GM12878 (cell line): Measurements from ENCODE around the gene PPIF. TPM values are rescaled to one million over a fixed set of nuclear protein-coding genes. Genes with fewer than 3 reads are reported as not detected.

ENCODE experiments used
- ATAC-seq: fragments of 200-7000 bp; cut with Tn5 transposase; 3 replicates; pipeline ENCODE4 v1.9.1; 2020; ENCODE audit warnings: mild to moderate bottlenecking, moderate library complexity
- BruUV-seq: library from RNA; stranded (reverse); fragments of 400-500 nt; replicated peaks from 2 replicates; lab custom pipeline; 2021; lab: Mats Ljungman, UMichigan
- CTCF ChIA-PET: fragments of 300-600 bp; sonication (Branson Sonifier 250); formaldehyde crosslinking; extraction: SDS; loops from one replicate; lab custom pipeline; 2021; ENCODE audit warnings: inconsistent platforms; lab: Yijun Ruan, JAX
- POLR2A ChIA-PET: fragments of 350-600 bp; formaldehyde crosslinking; extraction: SDS; loops from one replicate; lab custom pipeline; 2021; ENCODE audit warnings: inconsistent platforms; lab: Charles Lee
- RAD21 ChIA-PET: fragments of 300-600 bp; sonication (Branson Sonifier 250); formaldehyde crosslinking; loops from one replicate; lab custom pipeline; 2023; ENCODE audit warnings: antibody characterized with exemption; ENCODE audit not compliant: unreplicated experiment; lab: Charles Lee
- SMC1A ChIA-PET: fragments of 300-600 bp; sonication (Branson Sonifier 250); formaldehyde crosslinking; loops from one replicate; lab custom pipeline; 2023; ENCODE audit not compliant: unreplicated experiment, uncharacterized antibody; lab: Charles Lee
- DNase-seq: peaks from one replicate; pipeline ENCODE4 v3.0.0-alpha.2; 2011; ENCODE audit warnings: low read depth, low spot score
- FAIRE-seq: peaks from 3 replicates; lab custom pipeline; 2011; peaks lifted over from hg19 to GRCh38; lab: Jason Lieb, UNC
- H2AFZ ChIP-seq: 2 replicates; pipeline ENCODE4 v1.6.0; 2011; ENCODE audit warnings: low read depth, low read length, control low read depth; ENCODE audit not compliant: control insufficient read depth
- H3K27ac ChIP-seq: 2 replicates; pipeline ENCODE4 v1.5.1; 2011; ENCODE audit warnings: control low read depth; ENCODE audit not compliant: control insufficient read depth, insufficient read depth
- H3K27me3 ChIP-seq, 2 experiments: replicated peaks in 1 of 2; 2 replicates each; pipeline versions ENCODE4 v1.6.0 to v1.6.1; 2011; ENCODE audit warnings: low read length in 1 of 2; ENCODE audit not compliant: control insufficient read depth in 2 of 2, insufficient read depth in 2 of 2
- H3K36me3 ChIP-seq, 2 experiments: 2 replicates each; pipeline ENCODE4 v1.5.1; 2011; ENCODE audit warnings: low read length in 1 of 2; ENCODE audit not compliant: control insufficient read depth in 2 of 2, insufficient read depth in 2 of 2
- H3K4me1 ChIP-seq: 2 replicates; pipeline ENCODE4 v1.6.1; 2011; ENCODE audit warnings: mild to moderate bottlenecking, low read length, moderate library complexity, mixed read lengths; ENCODE audit not compliant: control insufficient read depth, insufficient read depth
- H3K4me2 ChIP-seq: 2 replicates; pipeline ENCODE4 v1.6.0; 2011; ENCODE audit warnings: control low read depth; ENCODE audit not compliant: control insufficient read depth, insufficient read depth
- H3K4me3 ChIP-seq: fragments of 200-600 bp; sonication (generic); 2 replicates; pipeline ENCODE4 v1.5.1; 2016
- H3K79me2 ChIP-seq: 2 replicates; pipeline ENCODE4 v1.6.0; 2011; ENCODE audit warnings: low read length; ENCODE audit not compliant: control insufficient read depth, insufficient read depth
- H3K9ac ChIP-seq: 2 replicates; pipeline ENCODE4 v1.8.0; 2011; ENCODE audit warnings: low read length, control low read depth, mixed read lengths; ENCODE audit not compliant: control insufficient read depth, insufficient read depth
- H3K9me3 ChIP-seq: replicated peaks from 3 replicates; pipeline ENCODE4 v1.5.1; 2011; ENCODE audit warnings: mild to moderate bottlenecking, low read length; ENCODE audit not compliant: control insufficient read depth, insufficient read depth
- H4K20me1 ChIP-seq: 2 replicates; pipeline ENCODE4 v1.6.0; 2011; ENCODE audit not compliant: control insufficient read depth, insufficient read depth
- BCL3 ChIP-seq: IDR thresholded peaks from 2 replicates; pipeline ENCODE4 v1.6.1; 2011; ENCODE audit warnings: borderline replicate concordance, low read depth, mild to moderate bottlenecking, moderate library complexity, low read length; ENCODE audit not compliant: insufficient read depth, poor library complexity, severe bottlenecking
- E4F1 ChIP-seq: fragments of 450-650 bp; IDR thresholded peaks from 2 replicates; pipeline ENCODE4 v1.6.1; 2018; ENCODE audit warnings: borderline replicate concordance, mild to moderate bottlenecking; ENCODE audit not compliant: partially characterized antibody
- FOS ChIP-seq: IDR thresholded peaks from 3 replicates; pipeline ENCODE4 v1.6.1; 2011; ENCODE audit warnings: borderline replicate concordance; ENCODE audit not compliant: insufficient read length; ENCODE audit errors: extremely low read depth
- MEF2B ChIP-seq: fragments of 450-650 bp; IDR thresholded peaks from 2 replicates; pipeline ENCODE4 v1.6.1; 2018; ENCODE audit warnings: mild to moderate bottlenecking, moderate library complexity; ENCODE audit not compliant: partially characterized antibody, poor library complexity, severe bottlenecking
- NR2C2 ChIP-seq: IDR thresholded peaks from 2 replicates; pipeline ENCODE4 v1.6.1; 2011; ENCODE audit warnings: borderline replicate concordance, low read depth; ENCODE audit not compliant: control insufficient read depth, insufficient read length
- POLR2A ChIP-seq: IDR thresholded peaks from 2 replicates; pipeline ENCODE4 v1.6.1; 2011; ENCODE audit warnings: low read depth, mild to moderate bottlenecking, low read length
- TCF12 ChIP-seq: IDR thresholded peaks from 2 replicates; pipeline ENCODE4 v1.6.1; 2011; ENCODE audit warnings: low read depth, mild to moderate bottlenecking, low read length
- WGBS: methylation state at CpG from one replicate; pipeline ENCODE4 v1.1.6; 2016; ENCODE audit warnings: low lambda C conversion rate; ENCODE audit not compliant: insufficient replicate concordance, insufficient coverage; ENCODE audit errors: missing lambda C conversion rate; 5-methylcytosine and 5-hydroxymethylcytosine counted together
- in situ Hi-C: fragments of 300-500 bp; cut with MboI; formaldehyde crosslinking; loops from 9 replicates; pipeline ENCODE4 v1.14.3; 2018; ENCODE audit warnings: mixed read lengths
- intact Hi-C: fragments of 100-400 bp; cut with micrococcal nuclease; formaldehyde crosslinking; loops from one replicate; pipeline ENCODE4 v1.14.2; 2022; ENCODE audit not compliant: unreplicated experiment
- polyA plus RNA-seq, 11 experiments: library from polyadenylated mRNA; depleted of rRNA in 4 of 11; unstranded in 6 of 11; stranded (reverse) in 5 of 11; fragments of >200 nt; fragmentation: Nextera tagmentation in 4 of 11; fragmentation: Illumina TruSeq in 1 of 11; extraction: Ambion mirVana in 4 of 11; extraction: Trizol in 1 of 11; gene quantifications; 1 replicate in 1 of 11; 2 replicates in 10 of 11; pipeline versions ENCODE4 v1.2.1 to v1.2.3, GENCODE V29; 2011 to 2016; ENCODE audit warnings: inconsistent platforms in 2 of 11, missing spikeins in 2 of 11, low read depth in 1 of 11
- total RNA-seq, 4 experiments: library from RNA; depleted of rRNA in 3 of 4; stranded (reverse); fragments of >200 nt in 3 of 4; fragmentation: Illumina TruSeq in 1 of 4; extraction: Trizol in 1 of 4; gene quantifications; 2 replicates each; pipeline versions ENCODE4 v1.2.1 to v1.2.3, GENCODE V29; 2013 to 2021

PPIF gene
- total and polyA plus RNA-seq, 10 of the 15 experiments (the other 5 are each of a cell fraction or from before 2014, with no cell fraction given) = 28.8 to 180 (median 128) TPM

- intact Hi-C loops (loop anchor here (2.0 kb wide), 1 partner anchor 59 kb away; no protein-coding TSS in a partner anchor), in situ Hi-C loops (no loop called here)
- H3K9me3 ChIP-seq = no peaks in the 10 kb centered on the region
- ATAC-seq = no peak
- no peak for FAIRE-seq
- no peak overlapping the region for H3K27ac ChIP-seq
- H3K36me3 ChIP-seq = peaks cover 4 to 14% of the 10 kb centered on the region in 2 experiments; a peak in 3 of 4 replicates
- CTCF ChIA-PET = interaction anchor here (0.9 to 5.4 kb wide), 17 partner anchors 9 to 142 kb away, joined by 3 to 27 read pairs (median 5); no protein-coding TSS in a partner anchor
- DNase-seq = no peak
- peaks cover 33% of the 10 kb centered on the region for H3K79me2 ChIP-seq
- POLR2A ChIA-PET = interaction anchor here (0.6 to 3.7 kb wide), 10 partner anchors 8 to 97 kb away, joined by 3 to 15 read pairs (median 3); no protein-coding TSS in a partner anchor
- H3K4me2 ChIP-seq = no peak overlapping the region
- H4K20me1 ChIP-seq = no peaks in the 10 kb centered on the region; the same call in 1 of the 2 replicates
- SMC1A ChIA-PET = interaction anchor here (0.8 to 3.5 kb wide), 14 partner anchors 8 to 103 kb away, joined by 3 to 18 read pairs (median 4); no protein-coding TSS in a partner anchor
- no peak overlapping the region for H3K4me3 ChIP-seq
- peaks cover 12% of the 10 kb centered on the region for H3K4me1 ChIP-seq
- RAD21 ChIA-PET = interaction anchor here (0.7 to 4.6 kb wide), 11 partner anchors 11 to 107 kb away, joined by 3 to 36 read pairs (median 6); no protein-coding TSS in a partner anchor
- WGBS = 54% methylated on average over 5 of the region's 5 CpGs
- no peak overlapping the region for H2AFZ ChIP-seq
- no peaks in the 10 kb centered on the region for H3K27me3 ChIP-seq
- no peak overlapping the region for H3K9ac ChIP-seq
- no peak for TF ChIP-seq POLR2A
- no peak for TF ChIP-seq E4F1
- no peak for TF ChIP-seq FOS
- no peak for TF ChIP-seq TCF12
- no peak for TF ChIP-seq NR2C2
- TF ChIP-seq BCL3 = no peak
- TF ChIP-seq MEF2B = no peak
- BruUV-seq = no TSS peak
These were observed 1.8 kb upstream of the PPIF start for GRCh38 chr10:79345241-79346011.
